NB4 (cell line): ENCODE measurements around the gene TNFRSF25.
A peak's percentile ranks its signal among the peaks of the same experiment; 100 is the strongest.

Experiments
- DNase-seq: peaks from one replicate; pipeline ENCODE4 v3.0.0; 2010; ENCODE audit warnings: low read depth
- H3K4me3 ChIP-seq: one replicate; pipeline ENCODE4 v1.5.1; 2011; ENCODE audit warnings: mild to moderate bottlenecking, low read depth, low read length, moderate library complexity
- MYC ChIP-seq: IDR thresholded peaks from 2 replicates; pipeline ENCODE4 v1.6.1; 2011; ENCODE audit warnings: low read depth, low read length
- POLR2A ChIP-seq: IDR thresholded peaks from 2 replicates; pipeline ENCODE4 v1.6.1; 2011; ENCODE audit warnings: mild to moderate bottlenecking; ENCODE audit not compliant: insufficient read length; ENCODE audit errors: extremely low read depth
- TF ChIP-seq, protein P1 (sequence below): IDR thresholded peaks from one replicate; pipeline ENCODE4 v1.5.1; 2012; ENCODE audit warnings: low read depth, low read length
- TF ChIP-seq, protein P2 (sequence below): IDR thresholded peaks from 2 replicates; pipeline ENCODE4 v1.6.1; 2011; ENCODE audit warnings: low read depth, low read length

The TNFRSF25 gene

DNA sequence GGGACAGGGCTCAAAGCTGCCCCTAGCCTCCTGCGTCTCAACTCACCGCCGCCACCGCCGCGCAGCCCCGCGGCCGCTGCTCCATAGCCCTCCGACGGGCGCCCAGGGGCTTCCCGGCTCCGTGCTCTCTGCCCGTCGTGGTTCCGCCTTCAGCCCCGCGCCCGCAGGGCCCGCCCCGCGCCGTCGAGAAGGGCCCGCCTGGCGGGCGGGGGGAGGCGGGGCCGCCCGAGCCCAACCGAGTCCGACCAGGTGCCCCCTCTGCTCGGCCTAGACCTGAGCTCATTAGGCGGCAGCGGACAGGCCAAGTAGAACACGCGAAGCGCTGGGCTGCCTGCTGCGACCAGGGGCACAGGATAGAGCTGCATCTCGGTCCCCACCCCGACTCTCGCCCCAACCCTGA is at the start of gene TNFRSF25:
Gene TNFRSF25 (minus strand): TSS at position 151 of the 400 bp plus-strand sequence. CDS start 66 bp downstream, at position 85.
- DNase-seq = no peak
- TF ChIP-seq MYC (no peak), POLR2A (no peak)
- TF ChIP-seq, protein P1, sequence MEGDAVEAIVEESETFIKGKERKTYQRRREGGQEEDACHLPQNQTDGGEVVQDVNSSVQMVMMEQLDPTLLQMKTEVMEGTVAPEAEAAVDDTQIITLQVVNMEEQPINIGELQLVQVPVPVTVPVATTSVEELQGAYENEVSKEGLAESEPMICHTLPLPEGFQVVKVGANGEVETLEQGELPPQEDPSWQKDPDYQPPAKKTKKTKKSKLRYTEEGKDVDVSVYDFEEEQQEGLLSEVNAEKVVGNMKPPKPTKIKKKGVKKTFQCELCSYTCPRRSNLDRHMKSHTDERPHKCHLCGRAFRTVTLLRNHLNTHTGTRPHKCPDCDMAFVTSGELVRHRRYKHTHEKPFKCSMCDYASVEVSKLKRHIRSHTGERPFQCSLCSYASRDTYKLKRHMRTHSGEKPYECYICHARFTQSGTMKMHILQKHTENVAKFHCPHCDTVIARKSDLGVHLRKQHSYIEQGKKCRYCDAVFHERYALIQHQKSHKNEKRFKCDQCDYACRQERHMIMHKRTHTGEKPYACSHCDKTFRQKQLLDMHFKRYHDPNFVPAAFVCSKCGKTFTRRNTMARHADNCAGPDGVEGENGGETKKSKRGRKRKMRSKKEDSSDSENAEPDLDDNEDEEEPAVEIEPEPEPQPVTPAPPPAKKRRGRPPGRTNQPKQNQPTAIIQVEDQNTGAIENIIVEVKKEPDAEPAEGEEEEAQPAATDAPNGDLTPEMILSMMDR = no peak
- no peak within 1 kb of the TSS for H3K4me3 ChIP-seq

DNA sequence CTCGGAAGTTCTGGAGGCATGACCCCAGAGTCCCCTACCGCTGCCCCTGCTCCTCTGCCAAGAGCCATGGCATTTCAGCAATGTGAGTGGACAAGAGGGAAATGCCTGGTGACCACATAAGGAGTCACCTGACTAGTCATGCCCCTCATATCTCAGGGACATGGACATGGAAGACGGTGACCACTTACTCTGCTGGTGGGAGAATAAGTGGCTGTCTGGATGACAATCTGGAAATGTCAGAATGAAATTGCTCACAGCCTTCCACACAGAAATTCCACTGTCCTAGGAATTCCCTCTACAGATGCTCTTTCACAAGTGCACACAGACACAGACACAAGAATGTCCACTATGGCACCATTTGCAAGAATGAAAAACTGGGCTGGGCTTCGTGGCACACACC is 49.8 kb upstream of the TNFRSF25 start:
- TF ChIP-seq MYC = no peak
- no peak for DNase-seq
- no peak overlapping the region for H3K4me3 ChIP-seq

- no peak overlapping the region for H3K4me3 ChIP-seq
These were observed 47.4 kb upstream of the TNFRSF25 start for GRCh38 chr1:6513320-6513801.

GRCh38 chr1:6512908-6513280 is 46.9 kb upstream of the TNFRSF25 start:
- no peak overlapping the region for H3K4me3 ChIP-seq
- TF ChIP-seq, protein P2, sequence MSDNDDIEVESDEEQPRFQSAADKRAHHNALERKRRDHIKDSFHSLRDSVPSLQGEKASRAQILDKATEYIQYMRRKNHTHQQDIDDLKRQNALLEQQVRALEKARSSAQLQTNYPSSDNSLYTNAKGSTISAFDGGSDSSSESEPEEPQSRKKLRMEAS = no peak
- TF ChIP-seq POLR2A = no peak
- TF ChIP-seq, protein P1 = no peak
- no peak for TF ChIP-seq MYC
- no peak for DNase-seq

More at GRCh38 chr1:6513320-6513801, 47.4 kb upstream of the TNFRSF25 start:
- DNase-seq = no peak
- TF ChIP-seq POLR2A (no peak), MYC (no peak)
- TF ChIP-seq, protein P2 = no peak
- TF ChIP-seq, protein P1 = no peak

DNA sequence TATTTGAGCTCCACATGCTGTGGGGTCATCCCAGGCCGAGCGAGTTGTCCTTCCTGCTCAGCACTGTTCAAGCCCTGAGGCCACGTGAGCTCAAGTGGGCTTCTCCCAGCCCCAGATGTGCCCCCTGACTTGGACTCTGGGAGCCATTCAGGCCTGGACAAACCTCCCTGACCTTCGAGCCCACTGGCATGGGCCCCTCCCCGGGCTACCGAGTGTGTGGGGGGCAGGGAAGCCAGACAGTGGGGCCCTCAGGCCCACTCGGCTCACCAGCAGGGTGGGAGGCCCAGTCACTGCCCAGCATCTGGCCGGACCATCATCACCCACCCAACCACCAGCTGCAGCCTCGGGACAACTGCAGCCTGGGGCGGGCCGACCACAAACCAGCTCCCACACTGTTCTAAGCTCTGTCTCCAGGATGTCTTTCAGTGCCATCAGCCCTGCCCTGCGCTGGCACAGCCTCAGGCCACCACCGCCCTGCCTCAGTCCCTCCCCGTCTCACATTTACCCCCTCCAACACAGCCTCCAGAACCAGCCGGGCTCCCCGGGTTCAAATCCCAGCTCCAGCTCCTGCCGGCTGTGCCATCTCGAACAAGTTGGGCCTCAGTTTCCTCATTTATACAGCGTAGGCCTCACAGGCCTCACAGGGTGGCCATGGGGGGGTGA is 46.4 kb upstream of the TNFRSF25 start:
- no peak overlapping the region for H3K4me3 ChIP-seq
- TF ChIP-seq, protein P1 = no peak
- TF ChIP-seq, protein P2 = no peak
- TF ChIP-seq MYC (no peak), POLR2A (no peak)
- peak; percentile 68 for DNase-seq

GRCh38 chr1:6511561-6512244 is 45.7 kb upstream of the TNFRSF25 start:
- TF ChIP-seq MYC (no peak), POLR2A (no peak)
- TF ChIP-seq, protein P1 = no peak
- TF ChIP-seq, protein P2 = no peak
- DNase-seq = no peak

More at GRCh38 chr1:6511561-6512244, 45.7 kb upstream of the TNFRSF25 start:
- H3K4me3 ChIP-seq = no peak overlapping the region
